ENCODE measurements around the gene LPIN1.

LPIN1 gene

DNA sequence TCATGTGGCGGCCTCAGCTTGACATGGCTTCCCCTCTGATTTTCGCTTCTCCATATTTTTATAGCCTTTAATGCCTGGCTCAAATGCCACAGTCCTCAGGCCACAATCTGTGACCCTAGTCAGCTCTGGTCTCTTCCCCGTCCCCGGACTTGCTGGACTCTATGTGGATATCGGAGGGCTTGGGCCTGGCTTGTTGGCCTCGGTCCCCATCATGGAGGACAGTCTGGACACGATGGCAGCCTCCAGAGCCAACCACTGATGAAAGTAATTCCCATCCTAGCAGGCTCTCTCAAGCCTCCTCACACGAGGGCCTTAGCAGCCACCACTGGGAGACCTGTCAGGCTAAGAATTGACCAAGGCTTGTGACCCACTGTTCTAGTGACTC, 61.6 kb downstream of the LPIN1 start:
- TF ChIP-seq CTCF (IDR thresholded peaks at IDR 0.05) = no peak

DNA sequence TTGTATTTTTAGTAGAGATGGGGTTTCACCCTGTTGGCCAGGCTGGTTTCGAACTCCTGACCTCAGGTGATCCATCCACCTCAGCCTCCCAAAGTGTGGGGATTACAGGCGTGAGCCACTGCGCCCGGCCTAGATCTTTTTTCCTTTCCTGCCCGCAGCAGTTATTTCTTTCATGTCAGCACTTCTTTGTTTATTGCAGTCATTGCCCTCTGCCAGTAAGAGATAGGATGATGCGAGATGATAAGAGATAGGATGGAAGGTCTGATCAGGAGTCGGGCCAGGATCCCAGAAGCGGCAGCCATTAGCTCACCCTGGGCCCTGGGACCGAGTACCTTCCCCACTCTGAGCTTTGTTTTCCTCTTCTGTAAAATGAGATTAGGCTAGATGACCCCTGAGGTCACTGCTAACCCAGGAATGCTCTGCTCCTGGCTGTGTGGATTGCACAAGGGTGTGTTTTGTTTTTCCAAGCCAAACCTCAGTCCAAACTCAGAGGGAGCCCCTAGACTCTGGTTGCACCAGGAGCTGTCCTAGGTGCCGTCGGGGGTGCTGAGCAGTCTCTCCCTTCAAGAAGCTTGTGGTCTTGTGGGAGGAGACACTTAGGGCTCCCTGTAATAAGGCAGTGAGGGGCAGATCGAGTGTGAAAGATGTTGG, 63.3 kb downstream of the LPIN1 start:
- TF ChIP-seq CTCF (IDR thresholded peaks at IDR 0.05) = no peak

DNA sequence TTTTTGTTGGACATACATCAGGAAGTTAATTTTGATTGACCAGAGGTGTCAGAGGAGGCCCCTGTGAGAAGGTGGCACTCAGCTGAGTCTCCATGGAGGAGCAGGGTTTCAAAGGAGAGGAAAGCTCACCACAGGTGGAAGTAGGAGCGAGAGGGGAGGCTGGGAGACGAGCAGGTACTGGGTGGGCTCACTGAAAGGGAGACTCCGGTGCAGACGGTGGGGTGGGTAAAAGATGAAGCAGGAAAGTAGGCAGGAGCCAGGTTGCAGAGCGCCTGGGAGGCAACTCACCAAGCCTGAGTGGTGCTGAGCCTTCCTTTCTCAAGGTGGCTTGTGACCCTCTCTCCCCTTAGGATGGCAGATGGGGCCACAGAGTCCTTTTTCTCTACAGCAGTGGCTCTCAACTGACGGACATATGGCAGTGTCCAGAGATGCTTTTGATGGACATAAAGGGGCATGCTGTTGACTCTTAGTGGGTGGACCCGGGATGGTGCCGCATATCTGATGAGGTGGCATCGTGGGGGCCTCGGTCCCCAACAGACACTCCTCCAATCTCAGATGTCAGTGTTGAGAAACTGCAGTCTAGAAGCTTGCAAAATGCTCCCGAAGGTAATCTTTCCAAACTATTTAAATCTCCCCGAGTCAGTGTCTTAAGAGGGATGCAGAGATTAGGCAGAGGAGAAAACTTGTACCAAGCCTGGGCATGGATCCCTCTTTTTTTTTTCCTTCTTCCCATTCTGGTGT, 64.0 kb downstream of the LPIN1 start:
- no peak for TF ChIP-seq CTCF (IDR thresholded peaks at IDR 0.05)

GRCh38 chr2:11811036-11811654, 64.7 kb downstream of the LPIN1 start:
- TF ChIP-seq CTCF (IDR thresholded peaks at IDR 0.05) = no peak

DNA sequence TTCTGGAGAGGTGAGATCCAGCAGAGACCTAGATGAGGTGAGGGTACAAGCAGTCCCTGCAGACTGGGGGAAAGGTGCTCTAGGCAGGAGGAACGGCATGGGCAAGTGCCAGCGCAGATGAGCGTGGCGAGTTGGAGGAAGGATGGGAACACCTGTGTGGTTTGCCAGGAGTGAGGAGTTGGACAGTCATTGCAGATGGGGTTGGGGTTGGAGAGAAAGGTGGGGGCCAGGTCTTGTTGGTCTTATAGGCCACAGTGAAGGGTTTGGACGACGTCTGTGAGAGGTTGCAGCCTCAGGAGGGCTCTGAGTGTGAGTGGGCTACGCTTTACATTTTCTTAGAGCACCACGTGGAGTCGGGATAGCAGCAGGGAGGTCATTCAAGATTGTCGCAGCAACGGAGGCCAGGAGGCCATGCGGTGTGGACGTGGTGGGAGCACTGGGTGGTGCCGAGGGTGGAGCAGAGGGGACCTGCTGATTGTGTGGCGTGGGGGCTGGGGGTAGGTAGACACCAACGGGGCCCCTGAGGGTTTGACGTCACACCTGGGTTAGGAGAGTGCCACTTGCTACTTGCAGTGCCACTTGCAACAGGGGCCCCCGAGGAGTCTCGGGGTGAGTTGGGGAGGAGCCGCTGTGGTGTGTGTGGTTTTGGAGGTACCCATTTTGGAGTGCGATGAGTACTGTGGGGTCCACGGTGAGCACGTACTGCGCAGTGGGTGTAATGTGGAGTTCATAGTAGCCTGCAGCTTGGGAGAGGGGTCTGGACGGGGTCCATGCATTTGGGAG, 66.2 kb downstream of the LPIN1 start:
- TF ChIP-seq CTCF (IDR thresholded peaks at IDR 0.05) = no peak

GRCh38 chr2:11813951-11814350, 67.5 kb downstream of the LPIN1 start:
- TF ChIP-seq CTCF (IDR thresholded peaks at IDR 0.05) = no peak

DNA sequence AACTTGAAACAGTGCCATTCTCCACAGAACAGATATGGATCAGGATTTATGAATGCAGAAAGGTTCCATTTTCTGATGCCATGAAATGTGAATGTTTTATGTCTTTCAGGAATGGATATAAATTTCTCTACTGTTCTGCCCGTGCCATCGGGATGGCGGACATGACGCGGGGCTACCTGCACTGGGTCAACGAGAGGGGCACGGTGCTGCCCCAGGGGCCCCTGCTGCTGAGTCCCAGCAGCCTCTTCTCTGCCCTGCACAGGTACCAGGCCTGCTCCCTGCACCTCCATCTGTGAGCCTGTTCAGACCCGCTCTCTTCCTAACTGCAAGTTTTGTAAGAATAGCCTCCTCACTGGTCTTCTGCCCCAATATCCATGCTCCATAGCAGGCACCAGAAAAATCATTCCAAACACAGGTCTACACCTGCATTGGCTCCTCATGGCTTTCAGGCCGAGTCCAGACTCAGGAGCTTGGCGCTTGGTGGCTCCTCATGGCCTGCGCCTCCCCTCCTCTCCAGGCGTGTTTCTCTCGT, 68.6 kb downstream of the LPIN1 start:
- TF ChIP-seq CTCF (IDR thresholded peaks at IDR 0.05) = no peak
